Tibial artery (tissue), 4 donors: ENCODE measurements around the gene HHIP.

ENCODE experiments used
- DNase-seq, 2 donors: peaks; one replicate each; pipeline ENCODE4 v3.0.0-alpha.2; 2019
- H3K27ac ChIP-seq, 2 donors: fragments of 200-600 bp; sonication (generic) in 1 of 2; 1 replicate in 1 of 2; 2 replicates in 1 of 2; pipeline ENCODE4 v1.5.1; 2018 to 2019; ENCODE audit warnings: mild to moderate bottlenecking in 1 of 2
- H3K27me3 ChIP-seq, 2 donors: fragments of 200-600 bp; sonication (generic) in 1 of 2; one replicate each; pipeline versions ENCODE4 v1.5.1 to v1.6.0; 2016 to 2019
- H3K36me3 ChIP-seq, 3 donors: fragments of 200-600 bp; sonication (generic) in 2 of 3; one replicate each; pipeline ENCODE4 v1.5.1; 2016 to 2019; ENCODE audit warnings: mild to moderate bottlenecking in 2 of 3
- H3K4me1 ChIP-seq, 4 donors: fragments of 200-600 bp; sonication (generic) in 2 of 4; 1 replicate in 3 of 4; 2 replicates in 1 of 4; pipeline ENCODE4 v1.5.1; 2016 to 2019
- H3K4me3 ChIP-seq, 2 donors: fragments of 200-600 bp; sonication (generic) in 1 of 2; 1 replicate in 1 of 2; 2 replicates in 1 of 2; pipeline ENCODE4 v1.5.1; 2018 to 2019; ENCODE audit warnings: mild to moderate bottlenecking in 2 of 2
- H3K9me3 ChIP-seq, 3 donors: fragments of 200-600 bp; sonication (generic) in 1 of 3; one replicate each; pipeline ENCODE4 v1.5.1; 2016 to 2019
- CTCF ChIP-seq, 2 experiments: fragments of 200-600 bp in 1 of 2; fragments of 450-650 bp in 1 of 2; IDR thresholded peaks; one replicate each; pipeline ENCODE4 v1.5.1; 2017 to 2019; ENCODE audit warnings: antibody characterized with exemption in 2 of 2, mild to moderate bottlenecking in 1 of 2, moderate library complexity in 1 of 2
- intact Hi-C: fragments of 100-400 bp; cut with DNase I; formaldehyde crosslinking; loops from one replicate; pipeline ENCODE4 v1.15.0; 2023; ENCODE audit warnings: low total_unique reads

The HHIP gene

GRCh38 chr4:144686921-144687320 is 41.0 kb downstream of the HHIP start:
- Histone ChIP-seq H3K4me3 (no peak overlapping the region), H3K27me3 (no peaks in the 10 kb centered on the region), H3K36me3 (no peaks in the 10 kb centered on the region), H3K9me3 (no peaks in the 10 kb centered on the region), H3K4me1 (no peaks in the 10 kb centered on the region), H3K27ac (no peak overlapping the region)
- DNase-seq = no peak
- intact Hi-C loops = no loop called here
- no peak for TF ChIP-seq CTCF (IDR thresholded peaks at IDR 0.05)

GRCh38 chr4:144687466-144687865 is 41.5 kb downstream of the HHIP start:
- H3K4me3 ChIP-seq = no peak overlapping the region
- intact Hi-C loops = no loop called here
- no peak for TF ChIP-seq CTCF (IDR thresholded peaks at IDR 0.05)

GRCh38 chr4:144688035-144688569 is 42.1 kb downstream of the HHIP start:
- no peak for DNase-seq
- intact Hi-C loops = no loop called here
- H3K4me1 ChIP-seq = no peaks in the 10 kb centered on the region
- no peak for TF ChIP-seq CTCF (IDR thresholded peaks at IDR 0.05)
- H3K4me3 ChIP-seq = no peak overlapping the region
- no peak overlapping the region for H3K27ac ChIP-seq
- H3K27me3 ChIP-seq = no peaks in the 10 kb centered on the region
- no peaks in the 10 kb centered on the region for H3K9me3 ChIP-seq
- no peaks in the 10 kb centered on the region for H3K36me3 ChIP-seq

More at GRCh38 chr4:144687466-144687865, 41.5 kb downstream of the HHIP start:
- Histone ChIP-seq H3K27ac (no peak overlapping the region), H3K36me3 (no peaks in the 10 kb centered on the region), H3K9me3 (no peaks in the 10 kb centered on the region), H3K27me3 (no peaks in the 10 kb centered on the region), H3K4me1 (no peaks in the 10 kb centered on the region)
- DNase-seq = no peak

GRCh38 chr4:144689125-144689524 is 43.2 kb downstream of the HHIP start:
- no peak for DNase-seq
- no peaks in the 10 kb centered on the region for H3K27me3 ChIP-seq
- no peaks in the 10 kb centered on the region for H3K36me3 ChIP-seq
- no peak for TF ChIP-seq CTCF (IDR thresholded peaks at IDR 0.05)
- no peak overlapping the region for H3K4me3 ChIP-seq
- H3K9me3 ChIP-seq = no peaks in the 10 kb centered on the region
- no peak overlapping the region for H3K27ac ChIP-seq
- intact Hi-C loops = no loop called here
- H3K4me1 ChIP-seq = no peaks in the 10 kb centered on the region

GRCh38 chr4:144695721-144696120 is 49.8 kb downstream of the HHIP start:
- Histone ChIP-seq H3K36me3 (no peaks in the 10 kb centered on the region), H3K4me1 (no peaks in the 10 kb centered on the region)
- intact Hi-C loops = no loop called here

More at GRCh38 chr4:144695721-144696120, 49.8 kb downstream of the HHIP start:
- no peak overlapping the region for H3K27ac ChIP-seq
- no peaks in the 10 kb centered on the region for H3K27me3 ChIP-seq
- no peak for TF ChIP-seq CTCF (IDR thresholded peaks at IDR 0.05)
- no peaks in the 10 kb centered on the region for H3K9me3 ChIP-seq
- H3K4me3 ChIP-seq = no peak overlapping the region
- no peak for DNase-seq
